Limb (tissue), 2 donors: ENCODE data around the gene TIAM1.

Experiments
- DNase-seq, 2 donors: peaks; one replicate each; pipeline ENCODE4 v3.0.0-alpha.2; 2016; ENCODE audit errors: extremely low spot score in 2 of 2

TIAM1 gene

DNA sequence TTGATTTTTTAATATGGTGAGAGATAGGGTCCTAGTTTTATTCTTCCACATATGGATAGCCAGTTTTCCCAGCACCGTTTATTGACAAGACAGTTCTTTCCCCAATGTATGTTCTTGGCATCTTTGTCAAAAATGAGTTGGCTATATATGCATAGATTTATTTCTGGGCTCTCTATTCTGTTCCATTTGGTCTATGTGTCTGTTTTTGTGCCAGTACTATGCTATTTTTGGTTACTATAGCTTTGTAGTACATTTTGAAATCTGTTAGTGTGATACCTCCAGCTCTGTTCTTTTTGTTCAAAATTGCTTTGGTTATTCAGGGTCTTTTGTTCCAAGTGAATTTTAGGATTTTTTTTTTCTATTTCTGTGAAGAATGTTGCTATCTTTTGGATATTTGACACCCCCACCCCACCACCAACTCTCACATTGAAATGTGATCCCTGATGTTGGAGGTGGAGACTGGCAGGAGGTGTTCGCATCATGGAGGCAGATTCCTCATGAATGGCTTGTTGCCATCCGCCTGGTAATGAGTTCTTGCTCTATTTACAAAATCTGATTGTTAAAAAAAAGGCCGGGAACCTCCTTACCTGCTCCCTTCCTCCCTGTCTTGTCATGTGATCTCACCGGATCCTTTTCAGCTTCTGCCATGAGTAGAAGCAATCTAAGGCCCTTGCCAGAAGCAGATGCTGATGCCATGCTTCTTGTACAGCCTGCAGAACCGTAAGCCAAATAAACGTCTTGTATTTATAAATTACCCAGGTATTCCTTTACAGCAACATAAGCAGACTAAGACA, 251.0 kb downstream of the TIAM1 start:
- no peak for DNase-seq

DNA sequence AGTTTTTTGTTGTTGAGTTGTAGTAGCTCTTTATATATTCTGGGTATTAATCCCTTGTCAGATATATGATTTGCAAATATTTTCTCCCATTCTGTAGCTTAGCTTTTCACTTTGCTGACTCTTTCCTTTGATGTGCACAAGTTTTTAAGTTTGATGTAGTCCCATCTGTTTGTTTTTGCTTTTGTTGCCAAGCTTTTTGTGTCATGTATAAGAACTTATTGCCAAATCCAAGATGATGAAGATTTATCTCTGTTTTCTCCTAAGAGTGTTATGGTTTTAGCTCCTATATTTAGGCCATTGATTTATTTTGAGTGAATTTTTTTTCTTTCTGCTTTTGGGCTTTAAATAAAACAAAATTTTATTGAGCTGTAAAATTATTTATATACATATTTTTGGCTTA, 253.7 kb downstream of the TIAM1 start:
- no peak for DNase-seq

DNA sequence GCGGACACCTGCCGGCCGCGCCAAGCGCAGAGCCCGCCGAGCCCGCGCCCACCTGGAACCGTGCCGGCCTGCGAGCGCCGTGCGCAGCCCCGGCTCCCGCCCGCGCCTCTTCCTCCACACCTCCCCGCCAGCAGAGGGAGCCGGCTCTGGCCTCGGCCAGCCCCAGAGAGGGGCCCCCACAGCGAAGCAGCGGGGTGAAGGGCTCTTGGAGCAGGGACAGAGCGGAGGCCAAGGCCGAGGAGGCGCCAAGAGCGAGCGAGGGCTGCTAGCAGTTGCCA, 255.6 kb downstream of the TIAM1 start:
- no peak for DNase-seq

DNA sequence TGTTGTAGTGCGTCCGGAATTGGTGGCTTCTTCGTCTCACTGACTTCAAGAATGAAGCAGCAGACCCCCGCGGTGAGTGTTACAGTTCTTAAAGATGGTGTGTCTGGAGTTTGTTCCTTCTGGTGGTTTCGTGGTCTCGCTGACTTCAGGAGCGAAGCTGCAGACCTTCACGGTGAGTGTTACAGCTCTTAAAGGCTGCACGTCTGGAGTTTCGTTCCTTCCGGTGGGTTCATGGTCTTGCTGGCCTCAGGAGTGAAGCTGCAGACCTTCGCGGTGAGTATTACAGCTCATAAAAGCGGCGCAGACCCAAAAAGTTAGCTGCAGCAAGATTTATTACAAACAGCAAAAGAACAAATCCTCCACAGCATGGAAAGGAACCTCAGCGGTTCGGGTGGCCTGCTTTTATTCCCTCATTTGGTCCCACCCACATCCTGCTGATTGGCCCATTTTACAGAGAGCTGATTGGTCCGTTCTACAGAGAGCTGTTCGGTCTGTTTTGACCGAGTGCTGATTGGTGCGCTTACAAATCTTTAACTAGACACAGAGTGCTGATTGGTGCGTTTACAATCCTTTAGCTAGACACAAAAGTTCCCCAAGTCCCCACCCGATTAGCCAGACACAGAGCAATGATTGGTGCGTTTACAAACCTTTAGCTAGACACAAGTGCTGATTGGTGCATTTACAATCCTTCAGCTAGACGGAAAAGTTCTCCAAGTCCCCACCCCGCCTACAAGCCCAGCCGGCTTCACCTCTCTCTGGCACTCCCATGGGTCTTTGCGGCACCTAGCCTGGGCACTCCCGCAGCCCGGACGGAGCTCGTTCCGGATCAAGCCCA, 256.2 kb downstream of the TIAM1 start:
- DNase-seq = no peak

DNA sequence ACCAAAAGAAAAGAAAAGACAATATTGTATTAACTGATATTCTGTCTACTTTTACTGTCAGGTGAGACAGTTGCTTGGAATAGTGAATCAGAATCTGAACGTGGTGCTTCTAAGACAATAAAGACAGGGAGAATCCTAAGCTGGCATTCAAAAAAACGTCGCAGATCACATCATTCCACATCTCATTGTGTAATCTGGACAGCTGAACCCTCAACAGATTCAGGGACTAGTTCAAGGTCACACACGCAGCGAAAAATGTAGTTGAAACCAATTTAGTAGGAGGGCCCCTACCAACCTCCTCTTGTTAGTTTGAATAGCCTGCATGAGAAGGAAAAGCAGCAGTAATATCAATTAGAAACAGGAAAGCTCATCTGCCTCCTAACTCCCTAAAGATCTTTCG, 259.4 kb downstream of the TIAM1 start:
- DNase-seq = no peak

DNA sequence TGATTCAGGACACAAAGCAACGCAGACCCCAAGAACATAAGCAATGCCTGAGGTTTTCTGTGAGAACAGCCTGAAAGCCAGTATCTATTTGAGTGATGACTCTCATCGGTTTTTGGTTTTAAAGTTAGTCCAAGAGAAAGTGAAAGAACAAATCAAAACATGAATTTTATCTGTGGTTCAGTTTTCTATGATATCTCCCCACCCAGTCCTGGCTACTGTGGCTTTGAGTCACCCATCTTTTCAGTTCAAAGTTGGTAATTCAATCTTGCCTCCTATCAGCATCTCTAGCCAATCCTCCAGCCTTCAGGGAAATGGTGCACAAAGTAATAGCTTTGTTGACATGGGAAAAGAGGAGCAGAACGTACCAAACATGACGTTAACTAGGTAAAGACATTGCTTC, 265.3 kb downstream of the TIAM1 start:
- no peak for DNase-seq

DNA sequence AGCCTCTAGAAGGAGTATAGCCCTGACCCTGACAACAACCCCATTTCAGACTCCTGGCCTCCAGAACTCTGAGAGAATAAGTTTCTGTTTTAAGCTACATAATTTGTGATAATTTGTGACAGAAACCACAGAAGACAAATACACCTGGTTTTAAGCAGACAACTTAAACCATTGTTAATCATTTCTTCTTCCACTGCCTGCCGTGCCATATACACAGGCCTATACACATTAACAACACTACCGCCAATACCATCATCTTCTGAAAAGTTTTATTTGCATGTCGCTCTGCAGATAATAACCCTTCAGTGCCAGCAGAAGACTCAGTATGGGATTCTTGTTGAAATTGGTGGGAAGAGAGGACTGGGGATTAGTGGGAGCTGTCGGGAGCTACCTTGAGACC, 265.8 kb downstream of the TIAM1 start:
- no peak for DNase-seq

DNA sequence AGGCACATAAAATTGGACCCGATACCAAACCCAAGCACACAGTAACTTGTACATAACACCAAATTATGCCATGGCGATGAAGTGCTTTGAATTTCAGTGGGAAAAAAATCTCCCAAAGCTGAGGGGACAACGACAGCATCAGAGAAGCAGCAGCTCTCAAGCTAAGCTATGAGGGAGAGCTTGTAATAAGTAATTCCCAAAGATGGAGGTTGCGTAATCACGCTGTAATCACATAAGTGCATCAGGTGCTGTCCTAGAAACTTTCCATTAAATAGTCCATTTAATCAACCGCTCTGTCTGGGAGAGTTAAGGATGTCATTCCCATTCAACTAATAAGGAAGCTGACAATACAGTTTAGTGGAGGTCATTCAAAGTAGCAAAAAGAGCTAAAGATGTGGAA, 268.2 kb downstream of the TIAM1 start:
- no peak for DNase-seq

DNA sequence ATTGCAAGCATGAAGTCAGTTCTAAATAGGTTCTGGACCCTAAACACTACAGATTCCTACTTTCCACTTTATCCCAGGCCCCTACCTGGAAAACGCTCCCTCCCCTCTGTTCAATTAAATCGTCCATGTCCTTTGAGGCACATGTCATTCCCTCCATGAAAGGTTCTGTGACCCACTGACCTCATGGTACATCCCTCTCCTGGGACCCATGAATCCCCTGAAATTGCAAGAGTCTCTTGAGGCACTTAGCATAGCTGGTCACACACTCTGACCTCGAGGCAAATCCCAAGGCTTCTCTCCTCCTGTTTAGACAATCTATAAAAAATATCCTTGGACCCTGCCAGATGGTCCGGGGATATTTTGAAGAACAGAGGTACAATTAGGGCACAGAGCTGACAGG, 271.5 kb downstream of the TIAM1 start:
- DNase-seq = no peak
